IMR-90 (cell line): Measurements from ENCODE around the gene IKBKE. TPM values are rescaled to one million over a fixed set of nuclear protein-coding genes. Genes with fewer than 3 reads are reported as not detected.
A peak's percentile ranks its signal among the peaks of the same experiment; 100 is the strongest.

Source experiments
- ATAC-seq: fragments of 200-7000 bp; cut with Tn5 transposase; 2 replicates; pipeline ENCODE4 v1.9.1; 2020; ENCODE audit warnings: low read depth, mild to moderate bottlenecking, moderate library complexity
- BruUV-seq: library from RNA; stranded (reverse); fragments of 400-500 nt; replicated peaks from 2 replicates; lab custom pipeline; 2021; lab: Mats Ljungman, UMichigan
- CTCF ChIA-PET: fragments of 300-600 bp; formaldehyde crosslinking; extraction: SDS; loops from one replicate; lab custom pipeline; 2021; ENCODE audit warnings: antibody characterized with exemption; lab: Yijun Ruan, JAX
- POLR2A ChIA-PET: fragments of 300-600 bp; sonication (Branson Sonifier 250); formaldehyde crosslinking; loops from one replicate; lab custom pipeline; 2022; ENCODE audit warnings: antibody characterized with exemption; ENCODE audit not compliant: unreplicated experiment; lab: Charles Lee
- DNase-seq: peaks from one replicate; pipeline ENCODE4 v3.0.0; 2013
- H2AFZ ChIP-seq: replicated peaks from 2 replicates; pipeline ENCODE3; 2013; ENCODE audit warnings: low read length, mild to moderate bottlenecking; ENCODE audit not compliant: poor library complexity
- H2AK5ac ChIP-seq: 2 replicates; pipeline ENCODE4 v1.6.1; 2013; ENCODE audit warnings: low read depth, low read length, inconsistent platforms
- H2AK9ac ChIP-seq: replicated peaks from 2 replicates; pipeline ENCODE3; 2013; ENCODE audit warnings: mild to moderate bottlenecking, low read depth, low read length, moderate library complexity; ENCODE audit not compliant: poor library complexity
- H2BK120ac ChIP-seq: 2 replicates; pipeline ENCODE4 v1.6.1; 2013; ENCODE audit warnings: low read depth, low read length, inconsistent platforms
- H2BK15ac ChIP-seq: 3 replicates; pipeline ENCODE4 v1.6.1; 2013; ENCODE audit warnings: low read depth, low read length, inconsistent platforms
- H2BK20ac ChIP-seq: 2 replicates; pipeline ENCODE4 v1.6.1; 2013; ENCODE audit warnings: low read depth, mild to moderate bottlenecking, inconsistent platforms, low read length, moderate library complexity
- H2BK5ac ChIP-seq: 2 replicates; pipeline ENCODE4 v1.6.1; 2013; ENCODE audit warnings: mild to moderate bottlenecking, low read depth, low read length, inconsistent platforms; ENCODE audit not compliant: poor library complexity, severe bottlenecking
- H3K14ac ChIP-seq: replicated peaks from 2 replicates; pipeline ENCODE4 v1.6.1; 2013; ENCODE audit warnings: low read depth, low read length, inconsistent platforms
- H3K18ac ChIP-seq: 2 replicates; pipeline ENCODE4 v1.6.1; 2013; ENCODE audit warnings: low read depth, low read length, control low read depth
- H3K23ac ChIP-seq: 2 replicates; pipeline ENCODE4 v1.6.1; 2013; ENCODE audit warnings: low read depth, low read length, inconsistent platforms
- H3K27ac ChIP-seq: 2 replicates; pipeline ENCODE4 v1.5.1; 2013; ENCODE audit warnings: mild to moderate bottlenecking, control low read depth, low read length; ENCODE audit not compliant: insufficient read depth
- H3K27me3 ChIP-seq: 2 replicates; pipeline ENCODE4 v1.6.1; 2013; ENCODE audit warnings: low read length; ENCODE audit not compliant: control insufficient read depth, insufficient read depth
- H3K36me3 ChIP-seq: 2 replicates; pipeline ENCODE4 v1.6.1; 2013; ENCODE audit warnings: low read length, mixed read lengths; ENCODE audit not compliant: control insufficient read depth, insufficient read depth
- H3K4ac ChIP-seq: 2 replicates; pipeline ENCODE4 v1.6.1; 2013; ENCODE audit warnings: low read depth, low read length, inconsistent platforms
- H3K4me1 ChIP-seq: 2 replicates; pipeline ENCODE4 v1.6.1; 2013; ENCODE audit warnings: low read length, mixed read lengths; ENCODE audit not compliant: control insufficient read depth, insufficient read depth
- H3K4me2 ChIP-seq: 2 replicates; pipeline ENCODE4 v1.6.1; 2013; ENCODE audit warnings: low read depth, mild to moderate bottlenecking, control low read depth, low read length, moderate library complexity
- H3K4me3 ChIP-seq: 2 replicates; pipeline ENCODE4 v1.5.1; 2013; ENCODE audit warnings: low read depth, mild to moderate bottlenecking, control low read depth, low read length, moderate library complexity; ENCODE audit not compliant: insufficient read depth
- H3K56ac ChIP-seq: 2 replicates; pipeline ENCODE4 v1.6.1; 2013; ENCODE audit warnings: low read length, inconsistent platforms; ENCODE audit not compliant: insufficient read depth; ENCODE audit errors: extremely low read depth
- H3K79me1 ChIP-seq, 2 experiments: 2 replicates each; pipeline ENCODE4 v1.6.1; 2013; ENCODE audit warnings: low read length in 2 of 2, inconsistent platforms in 1 of 2, low read depth in 1 of 2
- H3K9ac ChIP-seq: 2 replicates; pipeline ENCODE4 v1.6.1; 2013; ENCODE audit warnings: low read depth, low read length, control low read depth
- H3K9me1 ChIP-seq: 2 replicates; pipeline ENCODE4 v1.6.1; 2013; ENCODE audit warnings: low read length, inconsistent platforms; ENCODE audit not compliant: insufficient read depth
- H3K9me3 ChIP-seq: 2 replicates; pipeline ENCODE4 v1.6.1; 2013; ENCODE audit warnings: low read length; ENCODE audit not compliant: control insufficient read depth, insufficient read depth
- H4K20me1 ChIP-seq: 2 replicates; pipeline ENCODE4 v1.6.1; 2013; ENCODE audit warnings: low read length, inconsistent platforms; ENCODE audit not compliant: insufficient read depth
- H4K5ac ChIP-seq: 2 replicates; pipeline ENCODE4 v1.6.1; 2013; ENCODE audit warnings: mild to moderate bottlenecking, low read depth, low read length, control low read depth
- H4K8ac ChIP-seq, 2 experiments: 2 replicates each; pipeline ENCODE4 v1.6.1; 2013; ENCODE audit warnings: low read depth in 2 of 2, low read length in 2 of 2, control low read depth in 1 of 2, inconsistent platforms in 1 of 2
- H4K91ac ChIP-seq: 2 replicates; pipeline ENCODE4 v1.6.1; 2013; ENCODE audit warnings: low read depth, low read length, inconsistent platforms; ENCODE audit not compliant: insufficient read depth
- MAFK ChIP-seq: IDR thresholded peaks from 2 replicates; pipeline ENCODE4 v1.6.1; 2012; ENCODE audit warnings: low read depth, low read length, improper control_type of control experiment
- RFX5 ChIP-seq: IDR thresholded peaks from 2 replicates; pipeline ENCODE4 v1.8.0; 2012; ENCODE audit warnings: low read depth, mild to moderate bottlenecking, low read length, moderate library complexity
- WGBS, 2 experiments: methylation state at CpG; one replicate each; pipeline versions ENCODE4 v1.1.5 to v1.1.7; 2013; ENCODE audit warnings: missing lambda C conversion rate in 2 of 2; ENCODE audit not compliant: insufficient read length in 1 of 2; ENCODE audit errors: extremely low coverage in 2 of 2; 5-methylcytosine and 5-hydroxymethylcytosine counted together
- dilution Hi-C: fragments of 300-500 bp; cut with HindIII; formaldehyde crosslinking; loops from one replicate; pipeline ENCODE4 v1.14.3; 2018; ENCODE audit warnings: low sequenced_read_pairs; ENCODE audit not compliant: unreplicated experiment
- in situ Hi-C: fragments of 300-500 bp; cut with MboI; formaldehyde crosslinking; loops from 3 replicates; pipeline ENCODE4 v1.14.3; 2019; ENCODE audit warnings: low sequenced_read_pairs, inconsistent platforms, mixed read lengths
- intact Hi-C: fragments of 100-400 bp; cut with micrococcal nuclease; formaldehyde crosslinking; loops from 2 replicates; pipeline ENCODE4 v1.10.0; 2022
- polyA plus RNA-seq, 3 experiments: library from polyadenylated mRNA; depleted of rRNA; stranded (reverse); fragments of >200 nt; gene quantifications; 2 replicates each; pipeline ENCODE4 v1.2.3, GENCODE V29; 2012; ENCODE audit warnings: low replicate concordance in 1 of 3
- total RNA-seq: library from RNA; depleted of rRNA; stranded (reverse); fragments of >200 nt; gene quantifications from 2 replicates; pipeline ENCODE4 v1.2.3, GENCODE V29; 2012

The IKBKE gene
- total and polyA plus RNA-seq, 2 of the 4 experiments (the other 2 are of a cell fraction) = 20.3 to 24.0 TPM

DNA sequence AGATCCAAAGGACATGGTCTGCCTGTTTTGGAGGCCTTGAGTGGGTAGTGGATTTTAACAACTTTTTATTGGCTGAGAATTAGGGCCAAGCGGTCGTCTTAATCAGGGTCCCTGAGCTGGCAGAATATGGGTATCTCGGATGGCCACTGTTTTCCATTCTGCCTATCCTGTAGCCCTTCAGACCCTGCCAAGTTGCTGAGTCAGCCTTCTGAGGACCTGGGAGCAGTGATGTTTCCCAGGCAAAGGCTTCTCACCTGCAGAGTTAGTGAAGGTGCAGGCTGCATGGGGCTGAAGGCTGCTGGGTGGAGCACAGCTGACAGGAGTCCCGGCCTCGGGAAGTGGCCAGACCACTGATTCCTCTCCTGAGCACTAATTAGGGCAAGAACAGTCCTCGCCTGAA is 48.5 kb downstream of the IKBKE start:
- H3K9me3 ChIP-seq = no peaks in the 10 kb centered on the region
- H3K9me1 ChIP-seq = peaks cover 2% of the 10 kb centered on the region; the same call in 1 of the 2 replicates
- ATAC-seq (no peak), DNase-seq (no peak)
- H2AK9ac ChIP-seq = no peak overlapping the region
- H3K18ac ChIP-seq = no peak overlapping the region
- no peak overlapping the region for H3K14ac ChIP-seq
- H2BK120ac ChIP-seq = no peak overlapping the region
- BruUV-seq = no TSS peak
- no peak overlapping the region for H3K27ac ChIP-seq
- peaks cover 2% of the 10 kb centered on the region; the same call in 1 of the 2 replicates for H3K27me3 ChIP-seq
- H2BK20ac ChIP-seq = no peak overlapping the region
- H3K4me1 ChIP-seq = peaks cover 7% of the 10 kb centered on the region
- no peak overlapping the region for H3K4me3 ChIP-seq
- H3K56ac ChIP-seq = no peak overlapping the region
- H2AK5ac ChIP-seq = no peak overlapping the region
- H4K8ac ChIP-seq = no peak overlapping the region
- H3K4me2 ChIP-seq = no peak overlapping the region
- peak; percentile 86 for TF ChIP-seq MAFK
- TF ChIP-seq RFX5 = no peak
- no peak overlapping the region for H2AFZ ChIP-seq
- no peak overlapping the region for H3K4ac ChIP-seq
- H4K20me1 ChIP-seq = no peaks in the 10 kb centered on the region
- no peak overlapping the region for H2BK15ac ChIP-seq
- no peak overlapping the region for H2BK5ac ChIP-seq
- in situ Hi-C loops = no loop called here
- intact Hi-C loops = no loop called here
- no peak overlapping the region for H4K5ac ChIP-seq
- H3K23ac ChIP-seq = no peak overlapping the region
- no peak overlapping the region for H4K91ac ChIP-seq
- WGBS, 2 experiments = 77% methylated on average over 4 of the region's 6 CpGs; no CpG with 5 or more reads in 1 of the 2 experiments
- dilution Hi-C loops = no loop called here
- ChIA-PET POLR2A (no interaction called here), CTCF (no interaction called here)
- no peak overlapping the region for H3K9ac ChIP-seq
- H3K36me3 ChIP-seq = no peaks in the 10 kb centered on the region
- H3K79me1 ChIP-seq = no peaks in the 10 kb centered on the region; a peak in 1 of 4 replicates
